GM18907 (cell line): ENCODE measurements around the gene ZBTB38.

Source experiments
- ATAC-seq: cut with Tn5 transposase; IDR thresholded peaks from one replicate; pipeline ENCODE4 v1.9.1; 2021; ENCODE audit warnings: mild to moderate bottlenecking, moderate library complexity; ENCODE audit not compliant: unreplicated experiment

The ZBTB38 gene

GRCh38 chr3:141367038-141367730, 1.1 kb upstream of the ZBTB38 start:
- ATAC-seq: no peak

GRCh38 chr3:141368925-141369794, 856 bp downstream of the ZBTB38 start:
- ATAC-seq: no peak

- peak; percentile 87 for ATAC-seq
Measured at GRCh38 chr3:141370065-141370533, 1.8 kb downstream of the ZBTB38 start.

GRCh38 chr3:141371882-141372281, 3.6 kb downstream of the ZBTB38 start:
- peak; percentile 45 for ATAC-seq

- ATAC-seq: no peak
Measured at GRCh38 chr3:141372656-141373055, 4.4 kb downstream of the ZBTB38 start.

GRCh38 chr3:141373232-141373631, 4.9 kb downstream of the ZBTB38 start:
- ATAC-seq: no peak

GRCh38 chr3:141373768-141374526, 5.6 kb downstream of the ZBTB38 start:
- ATAC-seq: no peak

- no peak for ATAC-seq
Measured at GRCh38 chr3:141375381-141376301, 7.3 kb downstream of the ZBTB38 start.

GRCh38 chr3:141377377-141377776, 9.1 kb downstream of the ZBTB38 start:
- ATAC-seq: no peak

- no peak for ATAC-seq
Measured at GRCh38 chr3:141378556-141378955, 10.3 kb downstream of the ZBTB38 start.

GRCh38 chr3:141379250-141379966, 11.1 kb downstream of the ZBTB38 start:
- ATAC-seq: peak; percentile 62

- ATAC-seq: no peak
Measured at GRCh38 chr3:141380279-141380678, 12.0 kb downstream of the ZBTB38 start.

GRCh38 chr3:141380987-141381386, 12.7 kb downstream of the ZBTB38 start:
- peak; percentile 42 for ATAC-seq

- no peak for ATAC-seq
Measured at GRCh38 chr3:141382571-141382970, 14.3 kb downstream of the ZBTB38 start.

GRCh38 chr3:141383555-141384129, 15.3 kb downstream of the ZBTB38 start:
- no peak for ATAC-seq

- ATAC-seq: no peak
Measured at GRCh38 chr3:141384157-141384556, 15.9 kb downstream of the ZBTB38 start.

- no peak for ATAC-seq
Measured at GRCh38 chr3:141384575-141384974, 16.3 kb downstream of the ZBTB38 start.

GRCh38 chr3:141385406-141386125, 17.3 kb downstream of the ZBTB38 start:
- ATAC-seq: no peak

GRCh38 chr3:141386126-141386488, 17.8 kb downstream of the ZBTB38 start:
- no peak for ATAC-seq
